HCT116 (cell line): ENCODE measurements around the gene GNG12. TPM values are rescaled to one million over a fixed set of nuclear protein-coding genes. Genes with fewer than 3 reads are reported as not detected.

Experiments
- ATAC-seq: fragments of 200-7000 bp; cut with Tn5 transposase; 2 replicates; pipeline ENCODE4 v1.9.1; 2020; ENCODE audit warnings: mild to moderate bottlenecking, moderate library complexity
- BruUV-seq: library from RNA; stranded (reverse); fragments of 400-500 nt; replicated peaks from 2 replicates; lab custom pipeline; 2021; lab: Mats Ljungman, UMichigan
- CTCF ChIA-PET: fragments of 300-600 bp; sonication (Branson Sonifier 250); formaldehyde crosslinking; loops from one replicate; lab custom pipeline; 2021; ENCODE audit warnings: antibody characterized with exemption; lab: Charles Lee
- POLR2A ChIA-PET: fragments of 300-600, 350-600 bp; sonication (Branson Sonifier 250); formaldehyde crosslinking; loops from one replicate; lab custom pipeline; 2021; ENCODE audit warnings: antibody characterized with exemption; lab: Charles Lee
- RAD21 ChIA-PET, 2 experiments: fragments of 300-600 bp; sonication (Branson Sonifier 250); formaldehyde crosslinking; loops; one replicate each; lab custom pipeline; 2023; ENCODE audit warnings: low total read pairs in 2 of 2; ENCODE audit not compliant: uncharacterized antibody in 2 of 2, unreplicated experiment in 2 of 2, low non-redundant PET in 1 of 2; lab: Charles Lee
- DNase-seq: peaks from one replicate; pipeline ENCODE4 v3.0.0-alpha.2; 2010; ENCODE audit warnings: low read depth, low spot score
- H2AFZ ChIP-seq: fragments of 200-600 bp; shearing (Covaris generic), sonication (generic); 2 replicates; pipeline ENCODE4 v1.6.1; 2017; ENCODE audit warnings: low read depth, mixed run types, mixed read lengths, antibody characterized with exemption, low read length; ENCODE audit not compliant: poor library complexity, severe bottlenecking
- H3K27ac ChIP-seq: 2 replicates; pipeline ENCODE4 v1.5.1; 2012; ENCODE audit warnings: low read depth, low read length
- H3K27me3 ChIP-seq: fragments of 200-600 bp; sonication (generic); 2 replicates; pipeline ENCODE4 v1.6.1; 2016; ENCODE audit warnings: mixed run types, low read length, mixed read lengths; ENCODE audit not compliant: insufficient read depth
- H3K36me3 ChIP-seq, 2 experiments: fragments of 200-500 bp in 1 of 2; fragments of 200-600 bp in 1 of 2; sonication (Bioruptor generic) in 1 of 2; sonication (generic) in 1 of 2; 2 replicates each; pipeline versions ENCODE4 v1.5.1 to v1.6.1; 2014 to 2016; ENCODE audit warnings: low read length in 2 of 2, inconsistent platforms in 1 of 2, mixed read lengths in 1 of 2, mixed run types in 1 of 2; ENCODE audit not compliant: insufficient read depth in 2 of 2, control insufficient read depth in 1 of 2
- H3K4me1 ChIP-seq, 2 experiments: fragments of 200-600 bp in 1 of 2; sonication (generic) in 1 of 2; 2 replicates each; pipeline versions ENCODE4 v1.5.1 to v1.6.1; 2012 to 2017; ENCODE audit warnings: low read length in 2 of 2, inconsistent platforms in 1 of 2, mild to moderate bottlenecking in 1 of 2, mixed read lengths in 1 of 2, mixed run types in 1 of 2, moderate library complexity in 1 of 2; ENCODE audit not compliant: insufficient read depth in 2 of 2, control insufficient read depth in 1 of 2
- H3K4me2 ChIP-seq: fragments of 200-600 bp; sonication (generic); 2 replicates; pipeline ENCODE4 v1.6.1; 2017; ENCODE audit warnings: mixed run types, low read length, mixed read lengths
- H3K4me3 ChIP-seq, 2 experiments: fragments of 200-600 bp in 1 of 2; sonication (generic) in 1 of 2; replicated peaks in 1 of 2; 2 replicates each; pipeline ENCODE4 v1.5.1; 2011 to 2016; ENCODE audit warnings: low read length in 2 of 2, control low read depth in 1 of 2, low read depth in 1 of 2, mild to moderate bottlenecking in 1 of 2, mixed read lengths in 1 of 2, mixed run types in 1 of 2
- H3K79me2 ChIP-seq: fragments of 200-600 bp; sonication (generic); 2 replicates; pipeline ENCODE4 v1.6.1; 2017; ENCODE audit warnings: mild to moderate bottlenecking, mixed run types, low read length, moderate library complexity, mixed read lengths; ENCODE audit not compliant: insufficient read depth
- H3K9ac ChIP-seq: fragments of 200-600 bp; sonication (generic); 2 replicates; pipeline ENCODE4 v1.6.1; 2016; ENCODE audit warnings: low read length, mixed read lengths
- H3K9me2 ChIP-seq: fragments of 200-600 bp; sonication (generic), shearing (Covaris generic); 2 replicates; pipeline ENCODE4 v1.6.1; 2017; ENCODE audit warnings: mixed run types, mild to moderate bottlenecking, moderate library complexity; ENCODE audit not compliant: insufficient read depth
- H3K9me3 ChIP-seq, 2 experiments: fragments of 200-500 bp in 1 of 2; fragments of 200-600 bp in 1 of 2; sonication (Bioruptor generic) in 1 of 2; sonication (generic) in 1 of 2; 2 replicates each; pipeline ENCODE4 v1.6.1; 2014 to 2017; ENCODE audit warnings: low read length in 2 of 2, mixed read lengths in 2 of 2, inconsistent platforms in 1 of 2, low read depth in 1 of 2, mild to moderate bottlenecking in 1 of 2, mixed run types in 1 of 2, moderate library complexity in 1 of 2; ENCODE audit not compliant: control insufficient read depth in 1 of 2, insufficient read depth in 1 of 2
- H4K20me1 ChIP-seq: fragments of 200-600 bp; sonication (generic), shearing (Covaris generic); 2 replicates; pipeline ENCODE4 v1.6.1; 2017; ENCODE audit warnings: mixed run types, mild to moderate bottlenecking, moderate library complexity; ENCODE audit not compliant: insufficient read depth
- CBX3 ChIP-seq: IDR thresholded peaks from 2 replicates; pipeline ENCODE4 v1.6.1; 2012; ENCODE audit warnings: low read depth
- ELF1 ChIP-seq: IDR thresholded peaks from 2 replicates; pipeline ENCODE4 v1.6.1; 2012; ENCODE audit warnings: low read depth, borderline replicate concordance
- EZH2 ChIP-seq: fragments of 200-600 bp; sonication (generic); IDR thresholded peaks from 2 replicates; pipeline ENCODE4 v1.6.1; 2017; ENCODE audit warnings: antibody characterized with exemption, mixed run types
- EZH2phosphoT487 ChIP-seq: fragments of 200-600 bp; IDR thresholded peaks from 2 replicates; pipeline ENCODE4 v1.6.1; 2018; ENCODE audit warnings: antibody characterized with exemption, borderline replicate concordance
- FOSL1 ChIP-seq: IDR thresholded peaks from 2 replicates; pipeline ENCODE4 v1.6.1; 2012; ENCODE audit warnings: low read depth
- JUND ChIP-seq: IDR thresholded peaks from 2 replicates; pipeline ENCODE4 v1.6.1; 2012
- RAD21 ChIP-seq: IDR thresholded peaks from 2 replicates; pipeline ENCODE4 v1.6.1; 2012; ENCODE audit warnings: low read depth, mild to moderate bottlenecking
- SIN3A ChIP-seq: IDR thresholded peaks from 2 replicates; pipeline ENCODE4 v1.6.1; 2012; ENCODE audit warnings: low read depth
- SRF ChIP-seq: IDR thresholded peaks from 2 replicates; pipeline ENCODE4 v1.6.1; 2012; ENCODE audit warnings: low read depth
- TCF7L2 ChIP-seq: IDR thresholded peaks from 2 replicates; pipeline ENCODE4 v1.7.0; 2011; ENCODE audit warnings: borderline replicate concordance, inconsistent platforms; ENCODE audit not compliant: insufficient read depth, insufficient read length; ENCODE audit errors: extremely low read depth
- YY1 ChIP-seq: IDR thresholded peaks from 2 replicates; pipeline ENCODE4 v1.6.1; 2011; ENCODE audit warnings: low read length, low read depth, moderate library complexity, mild to moderate bottlenecking; ENCODE audit not compliant: insufficient replicate concordance; ENCODE audit errors: extremely low read depth
- ZFX ChIP-seq: fragments of 450-650 bp; IDR thresholded peaks from 2 replicates; pipeline ENCODE4 v1.6.1; 2017
- ZNF274 ChIP-seq: fragments of 200-500 bp; sonication (Bioruptor generic); IDR thresholded peaks from 2 replicates; pipeline ENCODE4 v1.6.1; 2014; ENCODE audit warnings: mild to moderate bottlenecking, low read depth, low read length, inconsistent platforms
- intact Hi-C: fragments of 100-400 bp; cut with micrococcal nuclease; formaldehyde crosslinking; loops from 2 replicates; pipeline ENCODE4 v1.10.0; 2022
- total RNA-seq: library from RNA; stranded (reverse); gene quantifications from one replicate; pipeline ENCODE4 v1.2.1, GENCODE V29; 2021; ENCODE audit not compliant: unreplicated experiment
- TF ChIP-seq, protein P1 (sequence below), 3 experiments: fragments of 200-600 bp in 1 of 3; sonication (generic) in 1 of 3; IDR thresholded peaks in 2 of 3; conservative IDR thresholded peaks in 1 of 3; 2 replicates each; pipeline ENCODE4 v1.5.1; 2012 to 2017; ENCODE audit warnings: low read depth in 2 of 3, low read length in 2 of 3, antibody characterized with exemption in 1 of 3, borderline replicate concordance in 1 of 3, control low read depth in 1 of 3, mild to moderate bottlenecking in 1 of 3, mixed read lengths in 1 of 3, mixed run types in 1 of 3, moderate library complexity in 1 of 3; ENCODE audit not compliant: insufficient read depth in 1 of 3
- TF ChIP-seq, protein P2 (sequence below): IDR thresholded peaks from 2 replicates; pipeline ENCODE4 v1.6.1; 2012; ENCODE audit warnings: low read depth

GNG12 gene
- total RNA-seq, 1 experiment from 2014 or later, result 49.6 TPM

DNA sequence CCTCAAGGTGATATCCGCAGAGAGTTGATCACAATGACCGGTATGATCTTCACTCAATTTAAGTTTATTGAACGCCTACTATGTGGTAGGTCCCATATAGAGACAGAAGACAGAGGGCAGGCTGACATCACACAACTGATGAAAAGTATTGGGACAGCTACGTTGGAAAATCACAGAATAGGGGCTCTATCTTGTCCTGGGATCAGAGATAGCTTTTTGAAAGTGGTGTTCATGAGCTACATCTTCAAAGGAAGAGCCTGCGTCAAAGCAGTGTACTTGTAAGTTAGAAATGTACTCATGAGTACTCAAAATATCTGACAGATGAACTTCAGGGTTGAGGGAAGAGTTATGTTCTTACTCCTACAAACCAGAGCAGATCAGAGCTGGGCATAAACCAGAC is 93.9 kb downstream of the GNG12 start:
- BruUV-seq, result no TSS peak
- ChIA-PET POLR2A (no interaction called here), CTCF (interaction anchor here (1.1 to 1.8 kb wide), 2 partner anchors 207 to 215 kb away, joined by 3 to 4 read pairs; no protein-coding TSS in a partner anchor)

More for the DNA sequence above, 93.9 kb downstream of the GNG12 start:
- Histone ChIP-seq H3K4me2 (no peak overlapping the region), H3K9me2 (no peaks in the 10 kb centered on the region), H3K79me2 (no peaks in the 10 kb centered on the region), H3K4me1 (peaks cover 16 to 30% of the 10 kb centered on the region in 2 experiments), H3K9ac (no peak overlapping the region), H3K27me3 (no peaks in the 10 kb centered on the region), H3K9me3 (no peaks in the 10 kb centered on the region), H3K36me3 (no peaks in the 10 kb centered on the region), H3K27ac (no peak overlapping the region), H3K4me3 (no peak overlapping the region), H4K20me1 (no peaks in the 10 kb centered on the region), H2AFZ (no peak overlapping the region)
- RAD21 ChIA-PET, result no interaction called here
- intact Hi-C loops, result no loop called here
- ATAC-seq (no peak), DNase-seq (no peak)
- TF ChIP-seq SRF (no peak), ZNF274 (no peak), ZFX (no peak), YY1 (no peak), TCF7L2 (no peak), RAD21 (no peak), CBX3 (no peak), JUND (no peak), EZH2 (no peak), FOSL1 (no peak), SIN3A (no peak), ELF1 (no peak), EZH2phosphoT487 (no peak)
- TF ChIP-seq, protein P1, sequence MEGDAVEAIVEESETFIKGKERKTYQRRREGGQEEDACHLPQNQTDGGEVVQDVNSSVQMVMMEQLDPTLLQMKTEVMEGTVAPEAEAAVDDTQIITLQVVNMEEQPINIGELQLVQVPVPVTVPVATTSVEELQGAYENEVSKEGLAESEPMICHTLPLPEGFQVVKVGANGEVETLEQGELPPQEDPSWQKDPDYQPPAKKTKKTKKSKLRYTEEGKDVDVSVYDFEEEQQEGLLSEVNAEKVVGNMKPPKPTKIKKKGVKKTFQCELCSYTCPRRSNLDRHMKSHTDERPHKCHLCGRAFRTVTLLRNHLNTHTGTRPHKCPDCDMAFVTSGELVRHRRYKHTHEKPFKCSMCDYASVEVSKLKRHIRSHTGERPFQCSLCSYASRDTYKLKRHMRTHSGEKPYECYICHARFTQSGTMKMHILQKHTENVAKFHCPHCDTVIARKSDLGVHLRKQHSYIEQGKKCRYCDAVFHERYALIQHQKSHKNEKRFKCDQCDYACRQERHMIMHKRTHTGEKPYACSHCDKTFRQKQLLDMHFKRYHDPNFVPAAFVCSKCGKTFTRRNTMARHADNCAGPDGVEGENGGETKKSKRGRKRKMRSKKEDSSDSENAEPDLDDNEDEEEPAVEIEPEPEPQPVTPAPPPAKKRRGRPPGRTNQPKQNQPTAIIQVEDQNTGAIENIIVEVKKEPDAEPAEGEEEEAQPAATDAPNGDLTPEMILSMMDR (IDR thresholded peaks at IDR 0.05 in 2 of 3, conservative IDR thresholded peaks at IDR 0.05 in 1 of 3; ENCODE audit: borderline replicate concordance in 1 of 3, insufficient read depth in 1 of 3, low read depth in 2 of 3, low read length in 2 of 3), result no peak
- TF ChIP-seq, protein P2, sequence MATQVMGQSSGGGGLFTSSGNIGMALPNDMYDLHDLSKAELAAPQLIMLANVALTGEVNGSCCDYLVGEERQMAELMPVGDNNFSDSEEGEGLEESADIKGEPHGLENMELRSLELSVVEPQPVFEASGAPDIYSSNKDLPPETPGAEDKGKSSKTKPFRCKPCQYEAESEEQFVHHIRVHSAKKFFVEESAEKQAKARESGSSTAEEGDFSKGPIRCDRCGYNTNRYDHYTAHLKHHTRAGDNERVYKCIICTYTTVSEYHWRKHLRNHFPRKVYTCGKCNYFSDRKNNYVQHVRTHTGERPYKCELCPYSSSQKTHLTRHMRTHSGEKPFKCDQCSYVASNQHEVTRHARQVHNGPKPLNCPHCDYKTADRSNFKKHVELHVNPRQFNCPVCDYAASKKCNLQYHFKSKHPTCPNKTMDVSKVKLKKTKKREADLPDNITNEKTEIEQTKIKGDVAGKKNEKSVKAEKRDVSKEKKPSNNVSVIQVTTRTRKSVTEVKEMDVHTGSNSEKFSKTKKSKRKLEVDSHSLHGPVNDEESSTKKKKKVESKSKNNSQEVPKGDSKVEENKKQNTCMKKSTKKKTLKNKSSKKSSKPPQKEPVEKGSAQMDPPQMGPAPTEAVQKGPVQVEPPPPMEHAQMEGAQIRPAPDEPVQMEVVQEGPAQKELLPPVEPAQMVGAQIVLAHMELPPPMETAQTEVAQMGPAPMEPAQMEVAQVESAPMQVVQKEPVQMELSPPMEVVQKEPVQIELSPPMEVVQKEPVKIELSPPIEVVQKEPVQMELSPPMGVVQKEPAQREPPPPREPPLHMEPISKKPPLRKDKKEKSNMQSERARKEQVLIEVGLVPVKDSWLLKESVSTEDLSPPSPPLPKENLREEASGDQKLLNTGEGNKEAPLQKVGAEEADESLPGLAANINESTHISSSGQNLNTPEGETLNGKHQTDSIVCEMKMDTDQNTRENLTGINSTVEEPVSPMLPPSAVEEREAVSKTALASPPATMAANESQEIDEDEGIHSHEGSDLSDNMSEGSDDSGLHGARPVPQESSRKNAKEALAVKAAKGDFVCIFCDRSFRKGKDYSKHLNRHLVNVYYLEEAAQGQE, result no peak
